ENCODE measurements around the gene FSHR.

Gene FSHR

DNA sequence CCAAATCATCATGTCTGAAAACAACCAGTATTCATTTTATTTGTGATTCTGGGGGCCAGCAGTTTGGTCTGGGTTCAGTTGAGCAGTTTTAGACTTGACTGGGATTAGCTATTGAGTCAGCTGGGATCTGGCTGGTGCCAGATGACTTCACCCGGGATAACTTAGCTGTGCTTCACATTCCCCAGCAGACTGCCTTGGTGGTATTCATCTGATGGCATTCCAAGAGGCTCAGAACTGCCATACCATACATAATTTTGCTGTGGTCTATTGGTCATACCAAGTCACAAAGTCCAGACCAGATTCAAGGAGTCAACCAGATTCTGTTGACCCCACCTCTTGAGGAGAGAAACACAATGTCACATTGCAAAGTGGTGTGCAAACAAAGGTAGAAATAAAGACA is 7.8 kb upstream of the FSHR start:
- TF ChIP-seq, protein P1, sequence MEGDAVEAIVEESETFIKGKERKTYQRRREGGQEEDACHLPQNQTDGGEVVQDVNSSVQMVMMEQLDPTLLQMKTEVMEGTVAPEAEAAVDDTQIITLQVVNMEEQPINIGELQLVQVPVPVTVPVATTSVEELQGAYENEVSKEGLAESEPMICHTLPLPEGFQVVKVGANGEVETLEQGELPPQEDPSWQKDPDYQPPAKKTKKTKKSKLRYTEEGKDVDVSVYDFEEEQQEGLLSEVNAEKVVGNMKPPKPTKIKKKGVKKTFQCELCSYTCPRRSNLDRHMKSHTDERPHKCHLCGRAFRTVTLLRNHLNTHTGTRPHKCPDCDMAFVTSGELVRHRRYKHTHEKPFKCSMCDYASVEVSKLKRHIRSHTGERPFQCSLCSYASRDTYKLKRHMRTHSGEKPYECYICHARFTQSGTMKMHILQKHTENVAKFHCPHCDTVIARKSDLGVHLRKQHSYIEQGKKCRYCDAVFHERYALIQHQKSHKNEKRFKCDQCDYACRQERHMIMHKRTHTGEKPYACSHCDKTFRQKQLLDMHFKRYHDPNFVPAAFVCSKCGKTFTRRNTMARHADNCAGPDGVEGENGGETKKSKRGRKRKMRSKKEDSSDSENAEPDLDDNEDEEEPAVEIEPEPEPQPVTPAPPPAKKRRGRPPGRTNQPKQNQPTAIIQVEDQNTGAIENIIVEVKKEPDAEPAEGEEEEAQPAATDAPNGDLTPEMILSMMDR (conservative IDR thresholded peaks at IDR 0.05) = no peak
- TF ChIP-seq ZFX (IDR thresholded peaks at IDR 0.05) = no peak
- H3K27ac ChIP-seq = no peak overlapping the region

DNA sequence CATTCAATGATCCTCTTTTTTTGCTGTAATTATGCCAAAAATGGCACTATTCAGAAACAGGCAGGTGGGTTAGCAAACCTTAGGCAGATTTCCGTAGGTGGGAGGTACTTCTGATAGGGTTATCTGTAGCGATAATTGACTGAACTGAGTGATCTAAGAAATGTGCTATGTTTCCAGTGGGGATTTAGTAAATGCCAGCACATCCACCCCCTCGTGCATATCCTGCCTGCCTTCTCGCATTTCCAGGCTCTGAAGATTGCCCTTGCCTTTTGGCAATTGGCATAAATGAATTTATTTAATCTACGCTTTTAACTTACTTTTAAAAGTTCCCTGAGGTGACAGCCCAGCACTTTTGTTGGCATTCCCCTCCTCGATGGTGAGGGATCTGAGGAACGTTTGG is 576 bp upstream of the FSHR start:
- TF ChIP-seq, protein P1 (conservative IDR thresholded peaks at IDR 0.05) = no peak
- no peak for TF ChIP-seq ZFX (IDR thresholded peaks at IDR 0.05)
- H3K27ac ChIP-seq = no peak overlapping the region

DNA sequence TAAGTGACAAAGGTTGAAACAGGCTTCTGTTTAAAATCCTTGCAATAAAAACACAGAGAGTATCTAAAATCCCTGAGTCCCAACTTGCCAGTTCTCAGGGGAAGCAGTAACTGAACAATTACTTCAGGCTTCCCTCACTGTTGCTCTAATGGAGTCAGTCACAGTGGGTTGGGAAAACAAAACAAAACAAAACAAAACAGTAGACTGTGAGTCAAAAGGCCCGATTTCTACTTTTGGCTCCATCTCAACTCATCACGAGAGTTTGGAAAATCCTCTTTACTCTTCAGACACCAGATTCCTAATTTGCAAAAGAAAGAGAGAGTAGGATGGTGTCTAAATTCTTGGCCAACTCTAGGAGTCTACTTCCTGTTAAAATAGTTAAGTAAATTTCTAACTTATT is 1.1 kb downstream of the FSHR start:
- no peak for TF ChIP-seq ZFX (IDR thresholded peaks at IDR 0.05)
- TF ChIP-seq, protein P1 (conservative IDR thresholded peaks at IDR 0.05) = no peak
- H3K27ac ChIP-seq = no peak overlapping the region

DNA sequence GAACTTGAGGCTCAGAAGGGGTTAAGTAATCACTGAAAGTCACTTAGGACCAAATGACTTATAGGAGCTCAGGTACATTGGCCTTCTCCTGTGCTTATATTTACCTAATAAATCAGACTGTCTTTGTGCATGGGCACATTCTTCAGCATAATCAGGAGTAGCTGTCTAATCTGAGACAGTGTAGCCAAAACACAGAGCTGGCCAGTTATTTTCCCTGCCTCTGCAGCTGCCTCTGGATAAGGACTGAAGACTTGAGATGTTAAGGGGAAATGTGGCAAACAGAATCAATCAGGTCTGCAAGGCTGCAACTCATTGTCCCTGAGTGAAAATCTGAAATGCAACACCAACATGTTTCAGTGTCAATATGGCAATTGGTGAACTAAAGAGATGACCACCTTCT is 1.5 kb downstream of the FSHR start:
- H3K27ac ChIP-seq = no peak overlapping the region
- TF ChIP-seq, protein P1 (conservative IDR thresholded peaks at IDR 0.05) = no peak

DNA sequence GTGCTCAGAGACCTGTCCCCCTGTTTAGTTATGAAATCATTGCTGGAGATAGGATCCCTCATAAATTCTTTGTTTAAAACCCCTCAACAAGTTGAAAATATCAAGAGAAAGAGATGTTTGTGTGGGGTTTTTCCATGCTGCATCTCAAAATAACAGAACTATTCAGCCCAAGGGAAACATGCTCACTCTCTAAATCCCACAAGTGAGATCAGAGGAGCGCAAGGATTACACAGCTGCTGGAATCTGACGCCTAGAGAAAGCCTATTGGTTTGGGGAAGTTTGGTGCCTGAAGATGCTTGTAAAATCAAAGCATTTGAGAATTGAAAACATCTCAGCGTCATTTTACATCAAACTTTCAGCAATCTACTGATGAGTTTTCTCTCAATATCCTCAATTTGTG is 7.9 kb downstream of the FSHR start:
- no peak overlapping the region for H3K27ac ChIP-seq
- no peak for TF ChIP-seq ZFX (IDR thresholded peaks at IDR 0.05)
- TF ChIP-seq, protein P1 (conservative IDR thresholded peaks at IDR 0.05) = no peak

DNA sequence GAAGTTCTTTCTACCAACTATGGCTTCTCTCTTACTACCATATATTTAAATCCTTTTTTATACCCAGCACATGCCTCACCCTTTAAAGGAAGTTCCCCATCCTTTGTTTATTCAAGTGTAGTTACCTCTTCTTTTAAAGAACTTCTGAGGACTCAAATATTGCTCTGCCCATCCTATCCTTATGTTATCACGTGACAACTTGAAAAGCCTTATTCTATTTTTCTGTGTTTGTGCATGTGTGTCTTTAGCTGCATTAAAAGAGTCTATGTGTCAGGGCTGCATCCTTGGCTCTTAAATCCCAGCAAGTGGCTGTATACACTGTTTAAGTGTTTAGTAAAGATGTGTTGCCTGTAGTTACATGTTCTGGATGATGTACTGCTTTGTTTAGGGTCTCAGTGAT is 22.5 kb downstream of the FSHR start:
- no peak overlapping the region for H3K27ac ChIP-seq
- no peak for TF ChIP-seq ZFX (IDR thresholded peaks at IDR 0.05)
- TF ChIP-seq, protein P1 (conservative IDR thresholded peaks at IDR 0.05) = no peak

DNA sequence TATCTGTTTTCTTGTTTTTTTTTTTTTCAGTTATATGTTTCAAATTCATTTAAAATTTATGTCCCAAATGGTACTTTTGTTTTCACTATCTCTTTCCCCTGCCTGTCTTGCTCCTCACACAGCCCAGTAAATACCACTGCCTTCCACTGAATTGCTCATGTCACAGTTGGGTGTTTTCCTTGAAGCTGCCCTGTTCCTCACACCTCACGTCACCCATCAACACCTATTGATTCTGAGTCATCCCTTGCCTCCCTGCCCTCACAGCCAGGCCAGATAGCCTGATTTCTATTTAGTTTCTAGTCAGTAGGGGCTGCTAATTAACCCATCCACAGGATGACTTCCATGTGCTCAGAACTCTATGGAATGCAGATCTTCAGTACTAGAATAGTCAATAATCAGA is 25.3 kb downstream of the FSHR start:
- no peak for TF ChIP-seq ZFX (IDR thresholded peaks at IDR 0.05)
- TF ChIP-seq, protein P1 (conservative IDR thresholded peaks at IDR 0.05) = no peak
- H3K27ac ChIP-seq = no peak overlapping the region
